Fibroblast of mammary gland (primary cell): ENCODE data around the gene SPATA19.

Experiments
- DNase-seq: peaks from one replicate; pipeline ENCODE4 v3.0.0-alpha.2; 2010; ENCODE audit warnings: low read depth
- H3K4me3 ChIP-seq: 2 replicates; pipeline ENCODE4 v1.5.1; 2011; ENCODE audit warnings: low read depth, mild to moderate bottlenecking, low read length, moderate library complexity; ENCODE audit not compliant: control insufficient read depth
- CTCF ChIP-seq: conservative IDR thresholded peaks from 2 replicates; pipeline ENCODE4 v1.5.1; 2011; ENCODE audit warnings: low read depth, low read length, inconsistent platforms; ENCODE audit not compliant: control insufficient read depth, insufficient read depth

Gene SPATA19

GRCh38 chr11:133800666-133801065 lies 44.6 kb downstream of the SPATA19 start:
- TF ChIP-seq CTCF = no peak
- no peak for DNase-seq
- no peak overlapping the region for H3K4me3 ChIP-seq

GRCh38 chr11:133797554-133797953 lies 47.8 kb downstream of the SPATA19 start:
- no peak overlapping the region for H3K4me3 ChIP-seq
- no peak for DNase-seq
- TF ChIP-seq CTCF = no peak

GRCh38 chr11:133796043-133796795 lies 49.1 kb downstream of the SPATA19 start:
- TF ChIP-seq CTCF = no peak
- no peak for DNase-seq
- no peak overlapping the region for H3K4me3 ChIP-seq

- no peak for TF ChIP-seq CTCF
- no peak overlapping the region for H3K4me3 ChIP-seq
- no peak for DNase-seq
These were observed 50.2 kb downstream of the SPATA19 start for GRCh38 chr11:133795088-133795487.

GRCh38 chr11:133794205-133794604 lies 51.1 kb downstream of the SPATA19 start:
- H3K4me3 ChIP-seq = no peak overlapping the region
- TF ChIP-seq CTCF = no peak
- DNase-seq = no peak

GRCh38 chr11:133793271-133794035 lies 51.9 kb downstream of the SPATA19 start:
- TF ChIP-seq CTCF = no peak

GRCh38 chr11:133790995-133791394 lies 54.3 kb downstream of the SPATA19 start:
- no peak for TF ChIP-seq CTCF
- H3K4me3 ChIP-seq = no peak overlapping the region
- no peak for DNase-seq

More at GRCh38 chr11:133793271-133794035, 51.9 kb downstream of the SPATA19 start:
- no peak for DNase-seq
- no peak overlapping the region for H3K4me3 ChIP-seq
